Measurements from ENCODE around the gene SLC37A2. TPM values are rescaled to one million over a fixed set of nuclear protein-coding genes. Genes with fewer than 3 reads are reported as not detected.

SLC37A2 gene
- total RNA-seq, 1 donor from 2014 or later: 0.37 TPM

GRCh38 chr11:125124618-125124992 is 61.5 kb downstream of the SLC37A2 start:
- H3K27ac Mint-ChIP-seq (ENCODE audit: unreplicated experiment): no peak overlapping the region
- H3K27me3 Mint-ChIP-seq (ENCODE audit: low read depth): no peaks in the 10 kb centered on the region
- H3K36me3 Mint-ChIP-seq (ENCODE audit: low read depth): no peaks in the 10 kb centered on the region
- peaks cover 25% of the 10 kb centered on the region for H3K4me1 Mint-ChIP-seq (ENCODE audit: low read depth)
- no peak for DNase-seq (ENCODE audit: low spot score)
- no peak for TF ChIP-seq CTCF (IDR thresholded peaks at IDR 0.05)
- no peaks in the 10 kb centered on the region for H3K9me3 Mint-ChIP-seq (ENCODE audit: low read depth)
- H3K4me3 Mint-ChIP-seq (ENCODE audit: unreplicated experiment): no peak overlapping the region

DNA sequence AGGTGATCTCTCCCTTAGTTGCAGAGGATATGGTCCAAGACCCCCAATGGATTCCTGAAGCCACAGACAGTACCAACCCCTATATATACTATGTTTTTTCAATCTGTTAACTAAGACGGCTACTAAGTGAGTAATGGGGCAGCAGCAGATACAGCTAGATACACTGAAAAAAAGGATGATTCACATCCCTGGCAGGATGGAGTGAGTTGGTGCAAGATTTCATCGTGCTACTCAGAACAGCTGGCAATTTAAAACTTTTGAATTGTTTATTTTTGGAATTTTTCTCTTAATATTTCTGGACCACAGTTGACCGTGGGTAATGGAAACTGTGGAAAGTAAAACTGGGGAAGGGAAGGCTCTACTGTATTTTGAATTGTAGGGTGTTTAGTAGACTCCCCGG is 65.3 kb downstream of the SLC37A2 start:
- DNase-seq (ENCODE audit: low spot score): no peak
- Mint-ChIP-seq H3K9me3 (ENCODE audit: low read depth) (no peaks in the 10 kb centered on the region), H3K36me3 (ENCODE audit: low read depth) (no peaks in the 10 kb centered on the region), H3K27me3 (ENCODE audit: low read depth) (no peaks in the 10 kb centered on the region), H3K4me1 (ENCODE audit: low read depth) (peaks cover 46% of the 10 kb centered on the region), H3K27ac (ENCODE audit: unreplicated experiment) (peak overlapping the region; percentile 97), H3K4me3 (ENCODE audit: unreplicated experiment) (peak overlapping the region; percentile 45)
- TF ChIP-seq CTCF (IDR thresholded peaks at IDR 0.05): no peak

- Mint-ChIP-seq H3K9me3 (ENCODE audit: low read depth) (no peaks in the 10 kb centered on the region), H3K4me1 (ENCODE audit: low read depth) (peaks cover 46% of the 10 kb centered on the region), H3K4me3 (ENCODE audit: unreplicated experiment) (peak overlapping the region; percentile 45), H3K27ac (ENCODE audit: unreplicated experiment) (peak overlapping the region; percentile 97), H3K36me3 (ENCODE audit: low read depth) (no peaks in the 10 kb centered on the region), H3K27me3 (ENCODE audit: low read depth) (no peaks in the 10 kb centered on the region)
- DNase-seq (ENCODE audit: low spot score): no peak
- TF ChIP-seq CTCF (IDR thresholded peaks at IDR 0.05): no peak
Observed at GRCh38 chr11:125129316-125129993, 66.3 kb downstream of the SLC37A2 start.

DNA sequence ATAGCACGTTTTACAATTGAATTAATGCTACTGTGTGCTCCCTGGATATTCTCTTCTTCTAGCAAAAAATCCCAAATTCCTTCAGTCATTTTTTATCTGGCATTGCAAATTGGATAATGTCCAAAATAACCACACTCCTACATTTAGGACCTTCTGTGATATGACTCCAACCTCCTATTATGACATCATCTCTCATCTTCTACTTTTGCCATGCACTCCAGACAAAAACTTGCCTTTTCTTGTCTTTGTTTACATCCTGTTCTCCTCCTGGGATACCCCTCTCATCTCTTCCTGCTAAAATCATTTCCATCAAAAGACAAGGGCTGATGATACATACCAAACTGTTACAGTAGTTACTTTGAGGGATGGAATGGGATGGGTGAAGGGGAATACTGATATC is 69.0 kb downstream of the SLC37A2 start:
- no peaks in the 10 kb centered on the region for H3K27me3 Mint-ChIP-seq (ENCODE audit: low read depth)
- no peak for DNase-seq (ENCODE audit: low spot score)

DNA sequence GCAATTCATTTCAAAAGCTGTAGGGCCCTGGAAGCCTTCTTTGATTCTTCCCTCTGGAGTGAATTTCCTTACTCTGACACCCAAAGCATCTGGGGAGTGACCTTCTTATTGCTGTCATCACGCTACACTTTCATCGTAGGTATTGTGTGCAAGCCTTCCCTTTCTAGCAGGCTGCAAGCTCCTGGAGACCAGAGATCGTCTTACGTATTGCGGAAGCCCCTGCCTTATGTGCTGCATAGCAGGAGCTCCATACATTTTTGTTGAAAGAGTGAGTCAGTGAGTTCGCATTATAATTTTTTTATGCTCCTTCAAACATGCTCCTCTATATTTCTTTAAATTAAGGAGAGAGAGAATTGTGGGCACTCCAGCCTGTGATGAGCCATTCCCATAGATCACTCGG is 69.5 kb downstream of the SLC37A2 start:
- H3K27me3 Mint-ChIP-seq (ENCODE audit: low read depth): no peaks in the 10 kb centered on the region
- peaks cover 42% of the 10 kb centered on the region for H3K4me1 Mint-ChIP-seq (ENCODE audit: low read depth)
- peak; percentile 46 for TF ChIP-seq CTCF (IDR thresholded peaks at IDR 0.05)
- DNase-seq (ENCODE audit: low spot score): no peak
- H3K27ac Mint-ChIP-seq (ENCODE audit: unreplicated experiment): peak overlapping the region; percentile 78
- no peaks in the 10 kb centered on the region for H3K36me3 Mint-ChIP-seq (ENCODE audit: low read depth)
- H3K9me3 Mint-ChIP-seq (ENCODE audit: low read depth): no peaks in the 10 kb centered on the region
- no peak overlapping the region for H3K4me3 Mint-ChIP-seq (ENCODE audit: unreplicated experiment)

More for the DNA sequence above, 69.0 kb downstream of the SLC37A2 start:
- Mint-ChIP-seq H3K4me3 (ENCODE audit: unreplicated experiment) (no peak overlapping the region), H3K36me3 (ENCODE audit: low read depth) (no peaks in the 10 kb centered on the region), H3K4me1 (ENCODE audit: low read depth) (peaks cover 46% of the 10 kb centered on the region), H3K27ac (ENCODE audit: unreplicated experiment) (peak overlapping the region; percentile 30), H3K9me3 (ENCODE audit: low read depth) (no peaks in the 10 kb centered on the region)
- no peak for TF ChIP-seq CTCF (IDR thresholded peaks at IDR 0.05)

All from chondrocyte (in vitro differentiated cells).